Progenitor cell of endocrine pancreas (in vitro differentiated cells): ENCODE measurements around the gene MRPL12. TPM values are rescaled to one million over a fixed set of nuclear protein-coding genes. Genes with fewer than 3 reads are reported as not detected.

ENCODE experiments used
- DNase-seq: peaks from one replicate; pipeline ENCODE4 v3.0.0; 2021; ENCODE audit warnings: low spot score; ENCODE audit not compliant: unreplicated experiment
- H3K27ac Mint-ChIP-seq: 2 replicates; pipeline ENCODE4 v1.8.0; 2021; ENCODE audit warnings: mild to moderate bottlenecking, moderate library complexity, mixed read lengths
- H3K27me3 Mint-ChIP-seq: 2 replicates; pipeline ENCODE4 v1.8.0; 2021; ENCODE audit warnings: mixed read lengths
- H3K36me3 Mint-ChIP-seq: 2 replicates; pipeline ENCODE4 v1.8.0; 2022; ENCODE audit warnings: mixed read lengths; ENCODE audit not compliant: insufficient read depth
- H3K4me1 Mint-ChIP-seq: 2 replicates; pipeline ENCODE4 v1.8.0; 2021; ENCODE audit warnings: low read depth, mixed read lengths
- H3K4me3 Mint-ChIP-seq: 2 replicates; pipeline ENCODE4 v1.8.0; 2021; ENCODE audit warnings: low read depth, mild to moderate bottlenecking, moderate library complexity, mixed read lengths
- H3K9me3 Mint-ChIP-seq: 2 replicates; pipeline ENCODE4 v1.8.0; 2021; ENCODE audit warnings: low read depth, mixed read lengths
- total RNA-seq: library from RNA; stranded (reverse); gene quantifications from 2 replicates; pipeline ENCODE4 v1.2.1, GENCODE V29; 2021
- TF ChIP-seq, protein P1 (sequence below): fragments of 200-600 bp; sonication (generic); IDR thresholded peaks from one replicate; pipeline ENCODE4 v1.5.0; 2021; ENCODE audit warnings: antibody characterized with exemption, mild to moderate bottlenecking; ENCODE audit not compliant: unreplicated experiment

The MRPL12 gene
- total RNA-seq, 1 donor from 2014 or later, result 63.6 TPM

DNA sequence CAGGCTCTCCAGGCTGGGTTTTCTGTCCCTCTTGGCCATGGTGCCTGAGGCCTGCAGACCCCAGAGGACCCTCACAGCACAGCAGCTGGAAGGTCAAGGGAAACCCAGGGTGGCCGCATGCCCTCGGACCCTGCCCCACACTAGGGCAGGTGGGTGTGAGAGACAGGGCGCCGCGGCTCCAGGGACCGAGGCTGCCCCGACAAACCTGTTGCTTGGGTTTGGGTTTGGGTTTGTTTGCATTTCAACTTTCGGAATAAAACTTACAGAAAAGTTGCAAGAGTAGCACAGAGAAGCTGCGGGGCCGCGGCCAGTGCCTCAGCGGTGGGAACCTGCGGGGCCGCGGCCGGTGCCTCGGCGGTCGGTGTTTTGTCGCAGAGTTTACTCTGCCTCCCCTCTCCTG, 11.6 kb upstream of the MRPL12 start:
- H3K27me3 Mint-ChIP-seq, result no peaks in the 10 kb centered on the region
- TF ChIP-seq, protein P1, sequence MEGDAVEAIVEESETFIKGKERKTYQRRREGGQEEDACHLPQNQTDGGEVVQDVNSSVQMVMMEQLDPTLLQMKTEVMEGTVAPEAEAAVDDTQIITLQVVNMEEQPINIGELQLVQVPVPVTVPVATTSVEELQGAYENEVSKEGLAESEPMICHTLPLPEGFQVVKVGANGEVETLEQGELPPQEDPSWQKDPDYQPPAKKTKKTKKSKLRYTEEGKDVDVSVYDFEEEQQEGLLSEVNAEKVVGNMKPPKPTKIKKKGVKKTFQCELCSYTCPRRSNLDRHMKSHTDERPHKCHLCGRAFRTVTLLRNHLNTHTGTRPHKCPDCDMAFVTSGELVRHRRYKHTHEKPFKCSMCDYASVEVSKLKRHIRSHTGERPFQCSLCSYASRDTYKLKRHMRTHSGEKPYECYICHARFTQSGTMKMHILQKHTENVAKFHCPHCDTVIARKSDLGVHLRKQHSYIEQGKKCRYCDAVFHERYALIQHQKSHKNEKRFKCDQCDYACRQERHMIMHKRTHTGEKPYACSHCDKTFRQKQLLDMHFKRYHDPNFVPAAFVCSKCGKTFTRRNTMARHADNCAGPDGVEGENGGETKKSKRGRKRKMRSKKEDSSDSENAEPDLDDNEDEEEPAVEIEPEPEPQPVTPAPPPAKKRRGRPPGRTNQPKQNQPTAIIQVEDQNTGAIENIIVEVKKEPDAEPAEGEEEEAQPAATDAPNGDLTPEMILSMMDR, result no peak
- no peak overlapping the region for H3K4me3 Mint-ChIP-seq
- no peaks in the 10 kb centered on the region for H3K4me1 Mint-ChIP-seq
- H3K9me3 Mint-ChIP-seq, result no peaks in the 10 kb centered on the region
- no peak for DNase-seq
- H3K36me3 Mint-ChIP-seq, result peaks cover 13% of the 10 kb centered on the region
- H3K27ac Mint-ChIP-seq, result no peak overlapping the region

DNA sequence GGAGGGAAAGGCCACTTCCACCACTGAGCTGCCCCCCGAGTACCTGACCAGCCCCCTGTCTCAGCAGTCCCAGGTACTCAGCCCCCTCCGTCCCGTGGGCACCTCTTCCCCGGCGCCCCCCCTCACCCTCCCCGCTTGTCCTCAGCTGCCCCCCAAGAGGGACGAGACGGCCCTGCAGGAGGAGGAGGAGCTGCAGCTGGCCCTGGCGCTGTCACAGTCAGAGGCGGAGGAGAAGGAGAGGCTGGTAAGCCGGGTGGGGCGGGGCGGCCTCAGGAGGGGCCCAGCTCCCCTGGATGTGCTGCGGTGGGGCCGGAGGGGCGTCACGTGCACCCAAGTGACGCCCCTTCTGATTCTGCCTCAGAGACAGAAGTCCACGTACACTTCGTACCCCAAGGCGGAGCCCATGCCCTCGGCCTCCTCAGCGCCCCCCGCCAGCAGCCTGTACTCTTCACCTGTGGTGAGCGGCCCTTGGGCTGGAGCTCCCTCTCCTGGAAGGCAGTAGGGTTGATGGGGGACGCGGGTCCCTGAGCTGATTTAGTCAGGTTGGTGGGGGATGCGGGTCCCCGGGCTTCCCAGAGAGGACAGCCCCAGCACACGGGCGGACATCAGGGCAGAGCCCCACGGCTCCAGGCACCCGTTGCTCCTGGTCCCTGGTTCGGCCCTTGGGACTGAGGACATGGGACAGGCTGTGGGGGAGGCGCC, 9.5 kb upstream of the MRPL12 start:
- no peak for DNase-seq

DNA sequence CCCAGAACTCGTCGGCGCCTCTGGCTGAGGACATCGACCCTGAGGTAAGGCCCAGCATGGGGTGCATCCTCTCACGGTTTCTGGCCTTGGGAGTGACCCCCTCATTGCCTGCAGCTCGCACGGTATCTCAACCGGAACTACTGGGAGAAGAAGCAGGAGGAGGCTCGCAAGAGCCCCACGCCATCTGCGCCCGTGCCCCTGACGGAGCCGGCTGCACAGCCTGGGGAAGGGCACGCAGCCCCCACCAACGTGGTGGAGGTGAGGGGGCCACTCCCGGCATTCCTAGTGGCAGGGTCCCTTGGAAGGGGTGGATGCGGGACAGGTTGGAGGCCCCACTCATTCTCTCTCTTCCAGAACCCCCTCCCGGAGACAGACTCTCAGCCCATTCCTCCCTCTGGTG, 8.4 kb upstream of the MRPL12 start:
- TF ChIP-seq, protein P1, result no peak
- no peak overlapping the region for H3K27ac Mint-ChIP-seq
- H3K9me3 Mint-ChIP-seq, result no peaks in the 10 kb centered on the region
- H3K27me3 Mint-ChIP-seq, result no peaks in the 10 kb centered on the region
- no peak overlapping the region for H3K4me3 Mint-ChIP-seq
- no peak for DNase-seq
- peaks cover 14% of the 10 kb centered on the region for H3K36me3 Mint-ChIP-seq
- H3K4me1 Mint-ChIP-seq, result no peaks in the 10 kb centered on the region

More for the DNA sequence above, 9.5 kb upstream of the MRPL12 start:
- Mint-ChIP-seq H3K9me3 (no peaks in the 10 kb centered on the region), H3K4me1 (no peaks in the 10 kb centered on the region), H3K4me3 (no peak overlapping the region), H3K27ac (no peak overlapping the region), H3K27me3 (no peaks in the 10 kb centered on the region), H3K36me3 (peaks cover 18% of the 10 kb centered on the region)
- TF ChIP-seq, protein P1, result no peak

DNA sequence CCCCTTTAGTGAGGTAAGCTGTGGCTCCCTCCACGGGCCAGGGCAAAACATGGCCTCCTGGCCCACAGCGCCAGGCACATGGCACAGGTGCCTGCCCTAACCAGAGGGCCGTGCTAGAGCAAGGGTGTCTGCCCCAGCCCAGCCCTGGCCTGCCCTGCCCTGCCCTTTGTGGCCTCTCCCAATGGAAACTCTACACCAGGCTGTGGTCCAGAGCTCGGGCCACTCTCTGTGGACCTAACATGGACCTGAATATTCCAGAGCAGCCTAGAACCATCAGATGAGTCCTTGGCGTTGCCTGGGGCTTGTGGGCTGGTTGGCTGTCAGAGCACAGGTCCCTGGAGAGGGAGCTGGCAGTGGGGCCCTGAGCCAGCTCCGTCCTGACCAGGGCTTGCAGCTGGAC, 8.0 kb upstream of the MRPL12 start:
- TF ChIP-seq, protein P1, result no peak
- no peak overlapping the region for H3K4me3 Mint-ChIP-seq
- no peaks in the 10 kb centered on the region for H3K27me3 Mint-ChIP-seq
- DNase-seq, result no peak
- H3K4me1 Mint-ChIP-seq, result no peaks in the 10 kb centered on the region
- H3K9me3 Mint-ChIP-seq, result no peaks in the 10 kb centered on the region
- H3K27ac Mint-ChIP-seq, result no peak overlapping the region
- peaks cover 14% of the 10 kb centered on the region for H3K36me3 Mint-ChIP-seq

DNA sequence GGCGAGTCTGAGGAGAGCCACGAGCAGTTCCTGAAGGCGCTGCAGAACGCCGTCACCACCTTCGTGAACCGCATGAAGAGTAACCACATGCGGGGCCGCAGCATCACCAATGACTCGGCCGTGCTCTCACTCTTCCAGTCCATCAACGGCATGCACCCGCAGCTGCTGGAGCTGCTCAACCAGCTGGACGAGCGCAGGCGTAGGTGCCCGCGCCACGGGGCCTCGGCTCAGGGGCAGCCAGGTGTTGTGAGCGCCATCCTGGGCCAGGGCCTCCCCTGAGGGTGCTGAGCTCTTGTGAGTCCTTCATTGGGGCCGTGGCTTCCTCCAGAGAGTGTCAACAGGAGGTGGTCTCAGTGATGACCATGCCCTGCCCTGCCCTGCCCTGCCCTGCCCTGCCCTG, 7.4 kb upstream of the MRPL12 start:
- peaks cover 15% of the 10 kb centered on the region for H3K36me3 Mint-ChIP-seq
- no peak overlapping the region for H3K27ac Mint-ChIP-seq
- no peaks in the 10 kb centered on the region for H3K9me3 Mint-ChIP-seq

More for the DNA sequence above, 7.4 kb upstream of the MRPL12 start:
- DNase-seq, result no peak
- Mint-ChIP-seq H3K27me3 (no peaks in the 10 kb centered on the region), H3K4me3 (no peak overlapping the region), H3K4me1 (no peaks in the 10 kb centered on the region)
- TF ChIP-seq, protein P1, result no peak
